Measurements from ENCODE around the gene EIF2A.

The EIF2A gene

DNA sequence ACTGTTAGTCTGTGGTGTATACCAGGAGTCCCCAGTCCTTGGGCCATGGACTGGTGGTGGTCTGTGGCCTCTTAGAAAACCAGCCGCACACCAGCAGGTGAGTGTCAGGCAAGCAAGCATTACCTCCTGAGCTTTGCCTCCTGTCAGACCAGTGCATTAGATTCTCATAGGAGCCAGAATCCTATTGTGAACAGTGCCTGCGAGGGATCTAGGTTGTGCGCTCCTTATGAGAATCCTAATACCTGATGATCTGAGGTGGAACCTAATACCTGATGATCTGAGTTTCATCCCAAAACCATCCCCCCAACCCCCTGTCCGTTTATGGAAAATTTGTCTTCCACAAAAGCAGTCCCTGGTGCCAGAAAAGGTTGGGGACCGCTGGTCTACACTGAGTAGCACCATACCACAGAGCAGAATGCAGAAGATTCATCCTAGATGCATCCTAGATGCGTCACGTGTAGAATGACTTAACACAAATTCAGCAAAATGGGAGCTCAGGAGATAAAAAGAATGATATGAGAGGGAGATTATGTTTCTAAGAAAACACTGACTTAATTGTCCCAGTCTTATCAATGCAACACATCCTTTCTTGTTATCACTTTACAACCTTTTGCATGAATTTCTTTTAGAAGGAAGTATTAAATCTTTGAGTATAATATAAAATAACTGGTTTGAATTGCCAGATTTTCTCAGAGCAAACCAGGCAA lies 85.1 kb downstream of the EIF2A start:
- Histone ChIP-seq H3F3A (ENCODE audit: insufficient read depth) (peaks cover 31% of the 10 kb centered on the region), H3K79me2 (ENCODE audit: insufficient read depth, low read length) (no peaks in the 10 kb centered on the region), H3K4me3 (ENCODE audit: insufficient read depth, low read length, poor library complexity, severe bottlenecking) (no peak overlapping the region), H3K9me2 (replicated peaks; ENCODE audit: insufficient read depth, low read length) (no peaks in the 10 kb centered on the region), H3K9ac (ENCODE audit: low read length) (no peak overlapping the region), H3K27me3 (ENCODE audit: low read length) (no peaks in the 10 kb centered on the region), H4K20me1 (ENCODE audit: low read depth, low read length) (0 out of 2 replicates have a peak, but pooled peaks cover 3% of the 10 kb centered on the region), H2AFZ (ENCODE audit: low read depth, low read length, severe bottlenecking) (no peak overlapping the region), H3K36me3 (ENCODE audit: low read length) (peaks cover 30% of the 10 kb centered on the region), H3K27ac (ENCODE audit: low read depth, low read length) (no peak overlapping the region), H3K9me3 (ENCODE audit: insufficient read depth, low read length) (no peaks in the 10 kb centered on the region), H3K4me2 (ENCODE audit: low read depth, low read length, poor library complexity, severe bottlenecking) (no peak overlapping the region)
- TF ChIP-seq, protein P1, sequence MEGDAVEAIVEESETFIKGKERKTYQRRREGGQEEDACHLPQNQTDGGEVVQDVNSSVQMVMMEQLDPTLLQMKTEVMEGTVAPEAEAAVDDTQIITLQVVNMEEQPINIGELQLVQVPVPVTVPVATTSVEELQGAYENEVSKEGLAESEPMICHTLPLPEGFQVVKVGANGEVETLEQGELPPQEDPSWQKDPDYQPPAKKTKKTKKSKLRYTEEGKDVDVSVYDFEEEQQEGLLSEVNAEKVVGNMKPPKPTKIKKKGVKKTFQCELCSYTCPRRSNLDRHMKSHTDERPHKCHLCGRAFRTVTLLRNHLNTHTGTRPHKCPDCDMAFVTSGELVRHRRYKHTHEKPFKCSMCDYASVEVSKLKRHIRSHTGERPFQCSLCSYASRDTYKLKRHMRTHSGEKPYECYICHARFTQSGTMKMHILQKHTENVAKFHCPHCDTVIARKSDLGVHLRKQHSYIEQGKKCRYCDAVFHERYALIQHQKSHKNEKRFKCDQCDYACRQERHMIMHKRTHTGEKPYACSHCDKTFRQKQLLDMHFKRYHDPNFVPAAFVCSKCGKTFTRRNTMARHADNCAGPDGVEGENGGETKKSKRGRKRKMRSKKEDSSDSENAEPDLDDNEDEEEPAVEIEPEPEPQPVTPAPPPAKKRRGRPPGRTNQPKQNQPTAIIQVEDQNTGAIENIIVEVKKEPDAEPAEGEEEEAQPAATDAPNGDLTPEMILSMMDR (IDR thresholded peaks at IDR 0.05; ENCODE audit: insufficient read depth, low read length, poor library complexity, severe bottlenecking) = no peak
- TF ChIP-seq EZH2phosphoT487 (conservative IDR thresholded peaks at IDR 0.05; ENCODE audit: low read length) = no peak

DNA sequence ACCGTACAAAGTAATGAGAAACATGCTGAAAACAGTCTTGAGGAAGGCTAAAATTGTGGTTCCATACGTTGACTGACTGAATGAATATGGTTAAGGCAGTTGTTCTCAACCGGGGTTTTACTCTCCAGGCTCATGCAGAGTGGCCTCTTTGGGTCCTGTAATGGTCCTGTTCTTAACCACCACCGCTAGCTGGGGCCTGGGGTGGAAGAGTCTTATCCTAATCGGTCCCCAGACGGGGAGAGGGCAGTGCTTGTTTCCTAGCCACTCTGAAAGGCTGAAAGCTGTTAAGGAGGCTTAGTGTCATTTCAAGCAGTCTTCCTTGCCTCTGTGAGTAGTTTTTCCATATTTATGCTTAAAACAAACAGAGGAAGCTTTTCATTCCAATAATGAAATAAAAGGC lies 88.5 kb downstream of the EIF2A start:
- Histone ChIP-seq H3K9me3 (ENCODE audit: insufficient read depth, low read length) (no peaks in the 10 kb centered on the region), H3K9ac (ENCODE audit: low read length) (no peak overlapping the region), H3K79me2 (ENCODE audit: insufficient read depth, low read length) (no peaks in the 10 kb centered on the region), H4K20me1 (ENCODE audit: low read depth, low read length) (no peaks in the 10 kb centered on the region), H3K9me2 (replicated peaks; ENCODE audit: insufficient read depth, low read length) (no peaks in the 10 kb centered on the region), H3K4me3 (ENCODE audit: insufficient read depth, low read length, poor library complexity, severe bottlenecking) (no peak overlapping the region), H3K27ac (ENCODE audit: low read depth, low read length) (no peak overlapping the region), H3K4me2 (ENCODE audit: low read depth, low read length, poor library complexity, severe bottlenecking) (no peak overlapping the region), H2AFZ (ENCODE audit: low read depth, low read length, severe bottlenecking) (no peak overlapping the region), H3F3A (ENCODE audit: insufficient read depth) (peaks cover 34% of the 10 kb centered on the region), H3K27me3 (ENCODE audit: low read length) (no peaks in the 10 kb centered on the region), H3K36me3 (ENCODE audit: low read length) (peaks cover 7% of the 10 kb centered on the region; the same call in 1 of the 2 replicates)
- TF ChIP-seq, protein P1 (IDR thresholded peaks at IDR 0.05; ENCODE audit: insufficient read depth, low read length, poor library complexity, severe bottlenecking) = no peak
- TF ChIP-seq EZH2phosphoT487 (conservative IDR thresholded peaks at IDR 0.05; ENCODE audit: low read length) = no peak

DNA sequence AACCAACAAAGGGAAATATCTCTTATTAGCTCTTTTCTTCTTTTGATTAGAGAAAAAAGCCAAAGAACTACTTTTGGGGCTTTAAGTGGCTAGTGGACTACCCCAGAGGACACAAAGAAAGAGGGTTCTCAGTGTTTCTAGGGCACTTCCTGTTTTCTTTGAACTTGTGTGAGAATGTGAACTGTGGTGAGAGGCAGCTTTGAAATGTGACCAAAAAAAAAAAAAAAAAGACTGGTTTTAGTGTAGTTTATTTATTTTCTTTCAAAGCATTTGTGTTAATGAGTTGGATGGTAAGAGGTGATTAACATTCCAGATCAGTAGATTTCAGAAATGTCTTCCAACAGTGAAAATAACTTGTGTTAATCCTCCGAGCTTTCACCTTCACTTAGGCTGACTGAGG lies 88.9 kb downstream of the EIF2A start:
- Histone ChIP-seq H3K27me3 (ENCODE audit: low read length) (no peaks in the 10 kb centered on the region), H3K4me3 (ENCODE audit: insufficient read depth, low read length, poor library complexity, severe bottlenecking) (no peak overlapping the region), H3K4me2 (ENCODE audit: low read depth, low read length, poor library complexity, severe bottlenecking) (no peak overlapping the region), H3K27ac (ENCODE audit: low read depth, low read length) (no peak overlapping the region), H3F3A (ENCODE audit: insufficient read depth) (peaks cover 34% of the 10 kb centered on the region), H3K79me2 (ENCODE audit: insufficient read depth, low read length) (no peaks in the 10 kb centered on the region), H2AFZ (ENCODE audit: low read depth, low read length, severe bottlenecking) (no peak overlapping the region), H3K9me2 (replicated peaks; ENCODE audit: insufficient read depth, low read length) (no peaks in the 10 kb centered on the region), H3K9ac (ENCODE audit: low read length) (no peak overlapping the region), H4K20me1 (ENCODE audit: low read depth, low read length) (no peaks in the 10 kb centered on the region), H3K9me3 (ENCODE audit: insufficient read depth, low read length) (no peaks in the 10 kb centered on the region), H3K36me3 (ENCODE audit: low read length) (peaks cover 3% of the 10 kb centered on the region; the same call in 1 of the 2 replicates)
- no peak for TF ChIP-seq EZH2phosphoT487 (conservative IDR thresholded peaks at IDR 0.05; ENCODE audit: low read length)
